GM18502 (cell line): Measurements from ENCODE around the gene PLEKHA6.

Experiments used
- ATAC-seq: cut with Tn5 transposase; IDR thresholded peaks from one replicate; pipeline ENCODE4 v1.9.1; 2021; ENCODE audit warnings: mild to moderate bottlenecking; ENCODE audit not compliant: unreplicated experiment, poor library complexity

Gene PLEKHA6

GRCh38 chr1:204359474-204360255, at the start of gene PLEKHA6:
Gene PLEKHA6 (minus strand): TSS chr1:204359929. CDS start chr1:204273727, 86,202 bp downstream.
- no peak for ATAC-seq

- ATAC-seq = no peak
Measured at GRCh38 chr1:204409123-204409522, 49.4 kb upstream of the PLEKHA6 start.

DNA sequence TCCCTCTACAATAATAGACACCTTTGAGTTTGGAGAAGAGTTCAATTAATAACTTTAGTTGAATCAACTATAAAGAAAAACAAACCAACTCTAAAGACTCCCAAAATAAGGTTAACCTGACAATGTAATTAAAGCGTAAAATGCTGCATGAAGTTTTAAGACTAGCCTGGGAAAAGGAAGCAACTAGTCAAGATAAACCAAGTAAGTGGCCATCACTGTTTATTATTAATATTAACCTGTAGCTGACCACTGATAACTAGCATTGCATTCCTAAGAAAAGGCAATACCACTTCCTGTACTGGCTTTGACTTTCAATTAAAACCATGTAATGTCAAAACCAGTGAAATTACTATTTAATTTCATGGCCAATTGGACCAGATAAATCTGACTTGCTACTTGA, 48.9 kb upstream of the PLEKHA6 start:
- no peak for ATAC-seq

DNA sequence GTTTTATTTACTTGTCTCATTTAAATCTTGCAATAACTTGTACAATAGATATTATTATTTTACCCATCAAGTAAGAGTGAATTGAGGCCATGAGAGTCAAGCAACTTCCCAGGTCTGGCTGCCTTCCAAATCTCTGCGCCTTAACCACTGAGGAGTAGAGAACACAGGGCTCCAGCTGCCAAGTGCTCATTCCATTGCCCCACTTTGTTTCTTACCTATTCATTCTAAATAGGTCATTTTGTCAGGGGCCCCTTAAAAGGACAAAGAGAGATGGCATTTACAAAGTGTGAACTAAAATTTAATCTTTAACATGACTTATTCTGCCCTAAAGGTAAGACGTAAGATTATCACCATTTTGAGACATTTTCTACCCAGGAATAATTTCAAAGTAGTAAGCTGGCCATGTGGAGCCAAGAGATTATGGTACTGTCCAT, 48.4 kb upstream of the PLEKHA6 start:
- ATAC-seq = no peak

- ATAC-seq = no peak
Measured at GRCh38 chr1:204407295-204407971, 47.7 kb upstream of the PLEKHA6 start.

GRCh38 chr1:204406621-204407020, 46.9 kb upstream of the PLEKHA6 start:
- ATAC-seq = no peak

GRCh38 chr1:204405988-204406387, 46.3 kb upstream of the PLEKHA6 start:
- no peak for ATAC-seq

DNA sequence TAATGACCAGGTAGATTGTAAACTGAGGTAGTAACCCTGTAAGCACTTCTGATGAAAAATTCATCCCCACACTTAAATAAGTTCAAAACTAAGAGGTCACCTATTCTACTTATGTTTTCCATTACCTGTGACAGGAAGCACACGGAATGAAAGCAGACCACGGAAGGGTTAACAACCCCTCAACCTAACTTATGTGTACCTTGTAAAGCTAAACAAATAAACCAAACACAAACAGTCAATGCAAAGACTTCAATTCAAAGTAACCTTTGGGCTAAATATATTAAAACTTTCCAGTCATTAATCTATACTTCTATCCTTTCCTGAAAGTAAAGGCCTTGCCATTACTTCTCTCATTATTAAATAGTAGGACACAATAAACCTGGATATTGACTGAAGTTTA, 44.9 kb upstream of the PLEKHA6 start:
- ATAC-seq = no peak

- no peak for ATAC-seq
Measured at GRCh38 chr1:204402391-204402790, 42.7 kb upstream of the PLEKHA6 start.

GRCh38 chr1:204401730-204402129, 42.0 kb upstream of the PLEKHA6 start:
- ATAC-seq = no peak

- ATAC-seq = no peak
Measured at GRCh38 chr1:204400882-204401510, 41.3 kb upstream of the PLEKHA6 start.

DNA sequence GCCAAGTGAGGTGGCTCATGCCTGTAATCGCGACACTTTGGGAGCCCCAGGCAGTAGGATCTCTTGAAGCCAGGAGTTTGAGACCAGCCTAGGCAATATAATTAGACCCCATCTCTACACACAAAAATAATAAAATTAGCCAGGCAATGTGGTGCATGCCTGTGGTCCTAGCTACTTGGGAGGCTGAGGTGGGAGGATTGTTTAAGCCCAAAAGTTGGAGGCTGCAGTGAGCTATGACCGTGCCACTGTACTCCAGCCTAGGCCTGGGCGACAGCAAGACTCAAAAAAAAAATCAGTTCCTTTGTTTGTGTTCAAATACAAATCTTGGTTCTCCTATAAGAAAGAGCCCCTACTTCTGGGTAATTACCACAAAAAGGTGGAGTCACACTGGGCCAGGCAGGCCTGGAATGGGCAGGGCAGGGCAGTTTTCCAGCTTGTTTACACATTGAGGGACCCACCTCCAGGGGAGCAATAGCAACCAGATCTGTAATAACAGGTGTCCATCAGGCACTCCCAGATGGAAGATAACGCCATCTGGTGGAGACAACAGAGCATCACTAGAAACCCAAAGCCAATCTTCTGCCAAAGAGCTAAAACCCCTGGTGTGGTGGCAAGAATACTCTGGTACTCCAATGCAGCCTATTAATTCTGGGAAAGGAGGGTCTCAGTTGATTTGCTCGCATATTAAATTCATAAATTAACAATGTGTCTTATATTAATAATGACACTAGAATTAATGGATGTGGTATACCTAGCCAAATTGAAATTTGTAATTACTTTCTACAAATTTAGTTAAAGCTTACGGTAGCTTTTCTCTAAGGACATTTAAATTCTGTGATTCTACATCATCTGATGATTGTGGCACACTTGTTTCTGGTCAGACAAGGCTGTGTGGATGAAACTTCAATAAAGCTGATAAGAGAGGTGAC, 38.7 kb upstream of the PLEKHA6 start:
- peak; percentile 75 for ATAC-seq

- ATAC-seq = no peak
Measured at GRCh38 chr1:204396015-204396583, 36.4 kb upstream of the PLEKHA6 start.

DNA sequence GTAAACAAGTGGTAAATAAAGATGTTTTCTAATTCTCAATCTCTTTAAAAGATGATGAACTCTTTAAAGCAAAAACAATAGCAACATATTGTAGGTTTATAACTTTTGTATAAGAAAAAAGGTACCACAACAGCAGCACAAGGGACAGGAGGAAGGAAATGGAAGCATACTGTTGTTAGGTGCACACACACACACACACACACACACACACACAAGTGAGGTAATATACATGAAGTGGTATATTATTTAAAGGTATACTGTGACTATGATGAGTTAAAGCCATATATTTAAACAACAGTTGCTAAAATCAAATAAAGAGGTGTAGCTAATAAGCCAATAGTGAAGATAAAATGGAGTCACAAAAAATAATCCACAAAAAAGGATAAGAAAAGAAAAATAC, 31.9 kb upstream of the PLEKHA6 start:
- no peak for ATAC-seq

DNA sequence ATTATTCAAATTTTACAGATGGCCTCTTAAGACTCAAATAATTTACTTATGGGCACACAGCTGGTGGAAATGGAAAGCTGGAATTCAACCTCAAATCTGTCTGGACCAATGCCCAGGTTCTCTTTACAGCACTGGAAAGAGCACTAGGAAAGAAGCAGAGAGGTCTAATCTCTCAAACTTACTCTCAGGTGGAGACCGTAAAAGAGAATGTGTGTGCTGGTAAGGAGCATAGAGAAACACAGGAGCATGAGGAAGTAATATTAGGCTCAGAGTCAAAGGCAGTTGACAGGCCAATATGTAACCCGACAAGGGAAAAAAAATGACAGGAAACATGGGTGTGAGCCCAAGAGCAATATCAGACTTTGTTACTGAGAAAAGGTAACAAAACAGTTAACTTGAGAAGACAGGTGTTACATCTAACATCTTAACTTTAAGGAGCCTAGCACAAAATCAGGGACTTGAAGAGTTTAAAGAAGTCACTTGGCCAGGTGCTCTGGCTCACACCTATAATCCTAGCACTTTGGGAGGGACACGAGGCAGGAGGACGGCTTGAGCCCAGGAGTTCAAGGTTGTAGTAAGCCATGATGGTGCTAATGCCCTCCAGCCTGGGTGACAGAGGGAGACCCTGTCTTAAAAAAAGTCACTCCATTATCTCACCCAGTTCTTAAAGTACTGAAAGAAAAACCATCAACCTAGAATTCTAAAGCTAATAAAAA, 31.2 kb upstream of the PLEKHA6 start:
- ATAC-seq = no peak

- no peak for ATAC-seq
Measured at GRCh38 chr1:204385727-204386126, 26.0 kb upstream of the PLEKHA6 start.

- ATAC-seq = no peak
Measured at GRCh38 chr1:204384636-204385352, 25.1 kb upstream of the PLEKHA6 start.

- ATAC-seq = no peak
Measured at GRCh38 chr1:204383163-204383904, 23.6 kb upstream of the PLEKHA6 start.
